Transverse colon (tissue), 4 donors: ENCODE measurements around the gene MORN4. TPM values are rescaled to one million over a fixed set of nuclear protein-coding genes. Genes with fewer than 3 reads are reported as not detected.
A peak's percentile ranks its signal among the peaks of the same experiment; 100 is the strongest.

Source experiments
- DNase-seq: peaks from one replicate; pipeline ENCODE4 v3.0.0-alpha.2; 2019
- H3K27ac ChIP-seq, 4 donors: fragments of 200-600 bp; sonication (generic); 2 replicates each; pipeline ENCODE4 v1.5.1; 2016 to 2018; ENCODE audit warnings: inconsistent platforms in 4 of 4
- H3K27me3 ChIP-seq: fragments of 200-600 bp; sonication (generic); 2 replicates; pipeline ENCODE4 v1.5.1; 2017; ENCODE audit warnings: inconsistent platforms
- H3K36me3 ChIP-seq, 4 donors: fragments of 200-600 bp; sonication (generic); 2 replicates each; pipeline ENCODE4 v1.5.1; 2017 to 2019; ENCODE audit warnings: inconsistent platforms in 4 of 4
- H3K4me1 ChIP-seq, 4 donors: fragments of 200-600 bp; sonication (generic); 2 replicates each; pipeline ENCODE4 v1.5.1; 2017 to 2020; ENCODE audit warnings: inconsistent platforms in 4 of 4
- H3K4me3 ChIP-seq, 4 donors: fragments of 200-600 bp; sonication (generic); 1 replicate in 1 of 4; 2 replicates in 3 of 4; pipeline versions ENCODE4 v1.5.1 to v1.6.1; 2017 to 2019; ENCODE audit warnings: inconsistent platforms in 4 of 4
- H3K9me3 ChIP-seq, 2 donors: fragments of 200-600 bp; sonication (generic); 2 replicates each; pipeline ENCODE4 v1.5.1; 2017 to 2019; ENCODE audit warnings: inconsistent platforms in 2 of 2
- CTCF ChIP-seq, 5 experiments: fragments of 200-600 bp in 3 of 5; fragments of 450-650 bp in 2 of 5; sonication (generic) in 3 of 5; IDR thresholded peaks; 1 replicate in 2 of 5; 2 replicates in 3 of 5; pipeline ENCODE4 v1.5.1; 2016 to 2017; ENCODE audit warnings: antibody characterized with exemption in 5 of 5, inconsistent platforms in 3 of 5, mild to moderate bottlenecking in 2 of 5, moderate library complexity in 1 of 5
- EP300 ChIP-seq: sonication (generic); formaldehyde crosslinking; IDR thresholded peaks from one replicate; pipeline ENCODE4 v1.6.1; 2017; ENCODE audit warnings: antibody characterized with exemption, low read depth
- POLR2A ChIP-seq: fragments of 450-650 bp; IDR thresholded peaks from one replicate; pipeline ENCODE4 v1.6.1; 2016; ENCODE audit warnings: antibody characterized with exemption, mild to moderate bottlenecking, moderate library complexity
- POLR2AphosphoS5 ChIP-seq, 3 donors: sonication (generic); formaldehyde crosslinking; IDR thresholded peaks; one replicate each; pipeline ENCODE4 v1.6.1; 2016; ENCODE audit warnings: antibody characterized with exemption in 3 of 3
- WGBS, 2 donors: methylation state at CpG; one replicate each; pipeline ENCODE4 v1.1.5; 2018; ENCODE audit warnings: low coverage in 1 of 2; 5-methylcytosine and 5-hydroxymethylcytosine counted together
- in situ Hi-C, 4 donors: fragments of 200-750 bp; cut with MboI; loops; one replicate each; pipeline versions ENCODE4 v1.15.0 to v1.15.1; 2017; ENCODE audit warnings: low sequenced_read_pairs in 3 of 4, low pct_ligation_motif_present in 1 of 4, low pct_unique_long_range_greater_than_20kb in 1 of 4
- intact Hi-C: fragments of 100-400 bp; cut with DNase I; formaldehyde crosslinking; loops from one replicate; pipeline ENCODE4 v1.15.1; 2023; ENCODE audit warnings: low total_unique reads
- total RNA-seq, 4 donors: library from RNA; depleted of rRNA; stranded (reverse); fragments of >200 nt; gene quantifications; one replicate each; pipeline ENCODE4 v1.1.0, GENCODE V29; 2016

MORN4 gene
- total RNA-seq, 4 donors from 2014 or later: 0.95 to 1.8 (median 0.96) TPM; not detected in 1

DNA sequence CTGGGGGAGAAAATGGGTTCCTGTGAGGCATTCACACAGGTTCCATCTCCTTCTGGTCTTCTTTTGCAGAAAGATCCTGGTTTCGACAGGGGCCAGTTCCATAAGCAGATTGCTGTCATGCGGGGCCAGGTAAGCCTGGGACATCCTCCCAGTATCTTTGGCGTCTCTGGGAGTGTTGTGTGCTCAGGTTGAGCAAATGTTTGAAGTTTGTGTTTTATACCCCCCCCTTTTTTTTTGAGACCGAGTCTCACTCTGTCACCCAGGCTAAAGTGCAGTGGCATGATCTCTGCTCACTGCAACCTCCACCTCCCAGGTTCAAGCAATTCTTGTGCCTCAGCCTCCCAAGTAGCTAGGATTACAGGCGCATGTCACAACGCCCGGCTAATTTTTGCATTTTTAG is 33.7 kb upstream of the MORN4 start:
- Histone ChIP-seq H3K4me3 (no peak overlapping the region), H3K27ac (no peak overlapping the region), H3K4me1 (peaks cover 0 to 15% (median 5%) of the 10 kb centered on the region in 4 donors), H3K36me3 (peaks cover 0 to 18% (median 6%) of the 10 kb centered on the region in 4 donors), H3K27me3 (no peaks in the 10 kb centered on the region), H3K9me3 (no peaks in the 10 kb centered on the region)
- 93 to 98% methylated on average over 3 to 7 of the region's 7 CpGs for WGBS, 2 donors
- no peak for DNase-seq
- intact Hi-C loops: no loop called here
- in situ Hi-C loops: no loop called here
- no peak for TF ChIP-seq EP300
- no peak for TF ChIP-seq POLR2A
- TF ChIP-seq POLR2AphosphoS5 (IDR thresholded peaks at IDR 0.05): no peak
- TF ChIP-seq CTCF (IDR thresholded peaks at IDR 0.05): no peak

DNA sequence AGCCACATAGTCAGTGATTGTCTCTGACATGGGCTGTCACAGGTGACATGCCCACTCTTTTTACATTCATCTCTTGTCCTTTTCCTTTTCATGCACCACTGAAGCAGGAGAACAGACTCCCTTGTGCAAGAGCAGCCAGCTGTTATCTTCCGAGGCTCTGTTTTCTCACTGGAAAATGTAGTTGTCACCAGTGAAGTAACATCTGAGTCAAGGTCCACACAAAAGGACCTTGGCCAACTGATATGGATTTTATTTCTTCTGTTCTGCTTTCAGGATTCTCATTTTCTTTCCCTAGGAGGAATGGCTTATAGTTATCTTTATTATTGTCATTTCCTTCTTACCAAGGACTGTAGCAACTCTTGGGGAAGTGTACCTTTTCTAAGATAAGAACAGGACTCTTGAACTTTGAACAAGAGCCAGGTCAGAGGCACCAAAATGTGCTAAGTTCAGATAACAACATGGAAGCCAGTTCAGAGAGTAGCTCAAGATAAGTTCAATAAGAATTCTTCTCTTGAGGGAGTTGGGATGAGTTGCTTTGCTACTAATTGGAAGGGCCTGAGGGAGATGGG is 31.1 kb upstream of the MORN4 start:
- H3K27ac ChIP-seq: peak overlapping the region; percentile 54 to 65 (median 58)
- WGBS, 2 donors: 33 to 52% methylated on average over 1 of the region's 1 CpG
- H3K27me3 ChIP-seq: no peaks in the 10 kb centered on the region
- intact Hi-C loops: no loop called here
- H3K4me1 ChIP-seq: peaks cover 0 to 15% (median 5%) of the 10 kb centered on the region in 4 donors
- no peaks in the 10 kb centered on the region for H3K9me3 ChIP-seq
- in situ Hi-C loops: no loop called here
- H3K36me3 ChIP-seq: peaks cover 0 to 18% (median 3%) of the 10 kb centered on the region in 4 donors
- DNase-seq: no peak
- no peak overlapping the region for H3K4me3 ChIP-seq
- TF ChIP-seq EP300 (no peak), CTCF (IDR thresholded peaks at IDR 0.05) (no peak), POLR2A (no peak), POLR2AphosphoS5 (IDR thresholded peaks at IDR 0.05) (no peak)

- 57 to 64% methylated on average over 1 of the region's 1 CpG for WGBS, 2 donors
Measured at GRCh38 chr10:97659589-97659988, 26.3 kb upstream of the MORN4 start.

GRCh38 chr10:97656777-97657176 is 23.5 kb upstream of the MORN4 start:
- H3K27me3 ChIP-seq: no peaks in the 10 kb centered on the region
- no peak overlapping the region for H3K4me3 ChIP-seq
- no peaks in the 10 kb centered on the region for H3K9me3 ChIP-seq
- no peak overlapping the region for H3K27ac ChIP-seq
- H3K4me1 ChIP-seq: no peaks in the 10 kb centered on the region
- TF ChIP-seq POLR2AphosphoS5 (IDR thresholded peaks at IDR 0.05) (no peak), POLR2A (no peak), EP300 (no peak), CTCF (IDR thresholded peaks at IDR 0.05) (no peak)
- H3K36me3 ChIP-seq: peaks cover 0 to 47% (median 5%) of the 10 kb centered on the region in 4 donors
- in situ Hi-C loops: no loop called here
- intact Hi-C loops: no loop called here
- 97% methylated on average over 5 of the region's 5 CpGs; no CpG with 5 or more reads in 1 of the 2 donors for WGBS, 2 donors
- no peak for DNase-seq

More at GRCh38 chr10:97659589-97659988, 26.3 kb upstream of the MORN4 start:
- intact Hi-C loops: no loop called here
- no peak overlapping the region for H3K27ac ChIP-seq
- in situ Hi-C loops: no loop called here
- no peak for DNase-seq
- H3K9me3 ChIP-seq: no peaks in the 10 kb centered on the region
- peaks cover 0 to 7% (median 3%) of the 10 kb centered on the region in 4 donors for H3K4me1 ChIP-seq
- no peak overlapping the region for H3K4me3 ChIP-seq
- no peaks in the 10 kb centered on the region for H3K27me3 ChIP-seq
- H3K36me3 ChIP-seq: peaks cover 0 to 25% (median 5%) of the 10 kb centered on the region in 4 donors
- TF ChIP-seq POLR2AphosphoS5 (IDR thresholded peaks at IDR 0.05) (no peak), CTCF (IDR thresholded peaks at IDR 0.05) (no peak), POLR2A (no peak)
